PC-9 (cell line): Measurements from ENCODE around the gene AGPAT3. TPM values are rescaled to one million over a fixed set of nuclear protein-coding genes. Genes with fewer than 3 reads are reported as not detected.

Experiments
- BruUV-seq: library from RNA; stranded (reverse); fragments of 400-500 nt; replicated peaks from 2 replicates; lab custom pipeline; 2021; lab: Mats Ljungman, UMichigan
- CTCF ChIA-PET: fragments of 300-600 bp; sonication (Branson Sonifier 250); formaldehyde crosslinking; loops from one replicate; lab custom pipeline; 2022; ENCODE audit warnings: antibody characterized with exemption; lab: Charles Lee
- POLR2A ChIA-PET: fragments of 300-600 bp; sonication (Branson Sonifier 250); formaldehyde crosslinking; loops from one replicate; lab custom pipeline; 2022; ENCODE audit warnings: antibody characterized with exemption; ENCODE audit not compliant: unreplicated experiment; lab: Charles Lee
- DNase-seq, 2 experiments: peaks; one replicate each; pipeline versions ENCODE4 v3.0.0 to v3.0.0-alpha.2; 2015 to 2022; ENCODE audit warnings: mixed read lengths in 1 of 2
- H2AFZ ChIP-seq: fragments of 200-600 bp; sonication (generic); 2 replicates; pipeline ENCODE4 v1.8.1; 2017; ENCODE audit warnings: antibody characterized with exemption
- H3F3A ChIP-seq: fragments of 200-600 bp; sonication (generic); 2 replicates; pipeline ENCODE4 v1.8.1; 2017; ENCODE audit warnings: antibody characterized with exemption, mild to moderate bottlenecking, low read depth; ENCODE audit not compliant: insufficient read depth
- H3K27ac ChIP-seq: fragments of 200-600 bp; sonication (generic); 2 replicates; pipeline ENCODE4 v1.6.1; 2016; ENCODE audit warnings: mixed run types
- H3K27me3 ChIP-seq: fragments of 200-600 bp; sonication (generic); 2 replicates; pipeline ENCODE4 v1.6.1; 2016; ENCODE audit warnings: low read depth, mixed run types; ENCODE audit not compliant: insufficient read depth
- H3K36me3 ChIP-seq: fragments of 200-600 bp; sonication (generic); 2 replicates; pipeline ENCODE4 v1.6.1; 2016; ENCODE audit warnings: low read depth, mixed run types
- H3K4me1 ChIP-seq: fragments of 200-600 bp; sonication (generic); replicated peaks from 2 replicates; pipeline ENCODE4 v1.6.1; 2016; ENCODE audit warnings: mixed run types; ENCODE audit not compliant: insufficient read depth
- H3K4me2 ChIP-seq: fragments of 200-600 bp; sonication (generic); 2 replicates; pipeline ENCODE4 v1.6.1; 2017; ENCODE audit warnings: mixed run types
- H3K4me3 ChIP-seq: fragments of 200-600 bp; sonication (generic); 2 replicates; pipeline ENCODE4 v1.6.1; 2016; ENCODE audit warnings: mixed run types
- H3K79me2 ChIP-seq: fragments of 200-600 bp; sonication (generic); 2 replicates; pipeline ENCODE4 v1.6.1; 2017; ENCODE audit warnings: low read depth, mixed run types
- H3K9me2 ChIP-seq: fragments of 200-600 bp; sonication (generic); 2 replicates; pipeline ENCODE4 v1.8.1; 2017; ENCODE audit warnings: mild to moderate bottlenecking; ENCODE audit not compliant: insufficient read depth
- H3K9me3 ChIP-seq: fragments of 200-600 bp; sonication (generic); 2 replicates; pipeline ENCODE4 v1.8.1; 2016; ENCODE audit warnings: low read depth; ENCODE audit not compliant: insufficient read depth
- H4K20me1 ChIP-seq: fragments of 200-600 bp; sonication (generic); 2 replicates; pipeline ENCODE4 v1.8.1; 2017; ENCODE audit not compliant: insufficient read depth
- EZH2 ChIP-seq: fragments of 200-600 bp; sonication (generic); IDR thresholded peaks from 2 replicates; pipeline ENCODE4 v1.8.0; 2017; ENCODE audit warnings: antibody characterized with exemption, low read depth
- intact Hi-C: fragments of 100-400 bp; cut with micrococcal nuclease; formaldehyde crosslinking; loops from one replicate; pipeline ENCODE4 v1.10.0; 2022; ENCODE audit not compliant: unreplicated experiment
- total RNA-seq: library from RNA; stranded (reverse); gene quantifications from 2 replicates; pipeline ENCODE4 v1.2.3, GENCODE V29; 2021
- TF ChIP-seq, protein P1 (sequence below): fragments of 200-600 bp; sonication (generic); conservative IDR thresholded peaks from 2 replicates; pipeline ENCODE4 v1.6.1; 2017; ENCODE audit warnings: mixed run types, antibody characterized with exemption, mild to moderate bottlenecking, moderate library complexity

The AGPAT3 gene
- total RNA-seq, 1 experiment from 2014 or later = 39.0 TPM

DNA sequence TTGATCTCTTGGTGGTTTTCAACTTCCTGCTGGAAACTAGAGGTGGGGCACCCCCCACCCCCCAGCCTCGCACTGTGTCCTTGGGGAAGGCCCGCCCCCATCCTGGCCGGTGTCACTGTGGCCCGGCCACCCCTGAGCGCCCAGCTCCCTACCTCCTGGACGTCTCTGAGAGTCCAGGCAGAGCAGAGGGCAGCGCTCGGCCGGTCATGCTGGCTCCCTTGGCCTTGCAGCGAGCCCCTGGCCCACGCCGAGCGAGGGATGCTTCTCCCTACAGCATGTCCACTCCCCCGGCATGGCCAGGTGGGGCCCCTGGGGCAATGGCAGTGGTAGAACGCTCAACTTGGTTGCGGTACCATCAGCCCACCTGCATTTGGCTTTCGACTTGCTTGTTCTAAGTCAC lies 118.4 kb downstream of the AGPAT3 start:
- no peak for TF ChIP-seq EZH2
- TF ChIP-seq, protein P1, sequence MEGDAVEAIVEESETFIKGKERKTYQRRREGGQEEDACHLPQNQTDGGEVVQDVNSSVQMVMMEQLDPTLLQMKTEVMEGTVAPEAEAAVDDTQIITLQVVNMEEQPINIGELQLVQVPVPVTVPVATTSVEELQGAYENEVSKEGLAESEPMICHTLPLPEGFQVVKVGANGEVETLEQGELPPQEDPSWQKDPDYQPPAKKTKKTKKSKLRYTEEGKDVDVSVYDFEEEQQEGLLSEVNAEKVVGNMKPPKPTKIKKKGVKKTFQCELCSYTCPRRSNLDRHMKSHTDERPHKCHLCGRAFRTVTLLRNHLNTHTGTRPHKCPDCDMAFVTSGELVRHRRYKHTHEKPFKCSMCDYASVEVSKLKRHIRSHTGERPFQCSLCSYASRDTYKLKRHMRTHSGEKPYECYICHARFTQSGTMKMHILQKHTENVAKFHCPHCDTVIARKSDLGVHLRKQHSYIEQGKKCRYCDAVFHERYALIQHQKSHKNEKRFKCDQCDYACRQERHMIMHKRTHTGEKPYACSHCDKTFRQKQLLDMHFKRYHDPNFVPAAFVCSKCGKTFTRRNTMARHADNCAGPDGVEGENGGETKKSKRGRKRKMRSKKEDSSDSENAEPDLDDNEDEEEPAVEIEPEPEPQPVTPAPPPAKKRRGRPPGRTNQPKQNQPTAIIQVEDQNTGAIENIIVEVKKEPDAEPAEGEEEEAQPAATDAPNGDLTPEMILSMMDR = no peak
- ChIA-PET POLR2A (interaction anchor here (0.6 kb wide), 1 partner anchor 7 kb away, joined by 3 read pairs; no protein-coding TSS in a partner anchor), CTCF (no interaction called here)
- no peaks in the 10 kb centered on the region for H3K4me1 ChIP-seq
- no peak overlapping the region for H3K4me3 ChIP-seq
- H3K4me2 ChIP-seq = no peak overlapping the region
- no peaks in the 10 kb centered on the region for H3K9me3 ChIP-seq
- H2AFZ ChIP-seq = no peak overlapping the region
- intact Hi-C loops = no loop called here
- no peak overlapping the region for H3K27ac ChIP-seq
- H3K36me3 ChIP-seq = no peaks in the 10 kb centered on the region
- no peak for DNase-seq
- no peaks in the 10 kb centered on the region for H3K27me3 ChIP-seq
- no TSS peak for BruUV-seq
- no peaks in the 10 kb centered on the region for H4K20me1 ChIP-seq
- no peaks in the 10 kb centered on the region for H3K79me2 ChIP-seq
- no peaks in the 10 kb centered on the region for H3F3A ChIP-seq
- no peaks in the 10 kb centered on the region for H3K9me2 ChIP-seq

DNA sequence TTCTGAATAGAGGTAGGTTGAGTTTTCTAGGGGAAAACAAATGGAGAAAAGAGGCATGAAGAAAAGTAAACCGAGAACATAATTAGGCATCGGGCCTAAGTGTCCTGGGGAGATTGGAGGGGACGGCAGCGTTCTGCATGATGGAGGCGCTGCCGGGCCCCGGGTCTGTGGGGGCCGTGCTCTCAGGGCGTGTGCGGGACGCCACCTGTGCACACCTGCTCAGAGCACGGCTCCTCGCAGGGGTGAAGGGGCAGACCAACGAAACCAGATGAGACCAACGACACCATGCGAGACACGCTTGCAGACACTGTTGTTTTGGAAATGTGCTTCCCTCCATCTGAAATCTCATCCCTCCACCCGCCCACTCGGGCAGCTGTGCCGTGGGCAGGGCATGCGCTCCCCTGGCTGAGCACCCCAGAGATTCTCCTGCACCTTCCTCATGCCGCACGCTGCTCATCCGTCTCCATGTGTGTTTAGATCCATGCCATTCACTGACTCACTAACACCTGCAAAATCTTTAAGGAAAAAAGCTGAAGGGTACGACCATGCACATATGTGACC lies 118.9 kb downstream of the AGPAT3 start:
- H3K27ac ChIP-seq = no peak overlapping the region
- H3K9me3 ChIP-seq = no peaks in the 10 kb centered on the region
- H3K4me2 ChIP-seq = no peak overlapping the region
- no peaks in the 10 kb centered on the region for H3K36me3 ChIP-seq
- H4K20me1 ChIP-seq = no peaks in the 10 kb centered on the region
- H3K79me2 ChIP-seq = no peaks in the 10 kb centered on the region
- DNase-seq = no peak
- intact Hi-C loops = no loop called here
- ChIA-PET POLR2A (no interaction called here), CTCF (no interaction called here)
- H3K9me2 ChIP-seq = no peaks in the 10 kb centered on the region
- no peaks in the 10 kb centered on the region for H3K4me1 ChIP-seq
- no peaks in the 10 kb centered on the region for H3F3A ChIP-seq
- H2AFZ ChIP-seq = no peak overlapping the region
- H3K4me3 ChIP-seq = no peak overlapping the region
- TF ChIP-seq, protein P1 = no peak
- TF ChIP-seq EZH2 = no peak
- no TSS peak for BruUV-seq
- no peaks in the 10 kb centered on the region for H3K27me3 ChIP-seq

DNA sequence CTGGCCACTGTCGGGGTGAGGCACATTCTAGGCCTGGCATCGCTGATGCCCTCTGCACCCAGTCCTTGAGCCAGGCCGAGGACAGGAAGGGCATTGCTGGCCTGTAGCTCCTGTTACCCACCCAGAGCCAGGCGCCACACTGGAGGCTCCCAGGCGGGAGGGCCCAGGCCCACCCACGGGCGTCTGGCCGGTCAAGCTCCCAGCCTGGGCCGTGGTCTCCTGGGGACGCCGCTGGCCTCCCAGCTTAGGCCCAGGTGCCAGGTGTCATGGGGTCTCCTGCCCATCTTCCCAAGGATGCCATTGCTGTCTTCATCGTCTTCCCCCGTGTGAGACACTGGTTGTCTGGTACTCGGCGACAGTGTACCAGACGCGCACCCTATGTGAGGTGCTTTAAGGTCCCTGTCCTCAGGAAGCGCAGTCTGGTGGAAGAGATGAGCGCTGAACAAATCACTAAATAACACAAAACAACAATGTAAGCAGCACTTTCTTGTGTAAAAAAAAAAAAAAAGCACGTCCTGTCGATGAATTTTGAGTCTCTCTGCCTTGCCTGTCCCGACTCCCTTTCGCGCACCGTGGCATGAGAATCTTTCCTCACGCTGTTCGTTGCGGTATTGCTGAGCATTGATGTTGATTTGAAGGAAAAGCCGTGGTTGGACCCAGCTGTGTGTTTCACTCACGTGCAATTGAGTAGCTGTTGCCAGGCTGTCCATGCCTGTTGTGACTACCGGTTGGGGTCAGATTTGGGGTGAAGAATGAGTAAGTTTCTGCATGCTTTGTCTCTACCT lies 120.1 kb downstream of the AGPAT3 start:
- H3K27ac ChIP-seq = no peak overlapping the region
- POLR2A ChIA-PET = no interaction called here

More for the DNA sequence above, 120.1 kb downstream of the AGPAT3 start:
- Histone ChIP-seq H3K27me3 (no peaks in the 10 kb centered on the region), H4K20me1 (no peaks in the 10 kb centered on the region), H3K4me1 (no peaks in the 10 kb centered on the region), H3K79me2 (no peaks in the 10 kb centered on the region), H2AFZ (no peak overlapping the region), H3K4me3 (no peak overlapping the region), H3K36me3 (no peaks in the 10 kb centered on the region), H3K9me3 (no peaks in the 10 kb centered on the region), H3K9me2 (no peaks in the 10 kb centered on the region), H3F3A (no peaks in the 10 kb centered on the region), H3K4me2 (no peak overlapping the region)
- CTCF ChIA-PET = interaction anchor here (0.6 kb wide), 1 partner anchor 17 kb away, joined by 3 read pairs; no protein-coding TSS in a partner anchor
- BruUV-seq = no TSS peak
- no peak for TF ChIP-seq EZH2
- TF ChIP-seq, protein P1 = no peak
- intact Hi-C loops = no loop called here
- DNase-seq = no peak
